PC-9 (cell line): ENCODE measurements around the gene FBXW7.

ENCODE experiments used
- CTCF ChIP-seq: fragments of 200-600 bp; sonication (generic); conservative IDR thresholded peaks from 2 replicates; pipeline ENCODE4 v1.6.1; 2017; ENCODE audit warnings: mixed run types, antibody characterized with exemption, mild to moderate bottlenecking, moderate library complexity
- EZH2 ChIP-seq: fragments of 200-600 bp; sonication (generic); IDR thresholded peaks from 2 replicates; pipeline ENCODE4 v1.8.0; 2017; ENCODE audit warnings: antibody characterized with exemption, low read depth

DNA sequence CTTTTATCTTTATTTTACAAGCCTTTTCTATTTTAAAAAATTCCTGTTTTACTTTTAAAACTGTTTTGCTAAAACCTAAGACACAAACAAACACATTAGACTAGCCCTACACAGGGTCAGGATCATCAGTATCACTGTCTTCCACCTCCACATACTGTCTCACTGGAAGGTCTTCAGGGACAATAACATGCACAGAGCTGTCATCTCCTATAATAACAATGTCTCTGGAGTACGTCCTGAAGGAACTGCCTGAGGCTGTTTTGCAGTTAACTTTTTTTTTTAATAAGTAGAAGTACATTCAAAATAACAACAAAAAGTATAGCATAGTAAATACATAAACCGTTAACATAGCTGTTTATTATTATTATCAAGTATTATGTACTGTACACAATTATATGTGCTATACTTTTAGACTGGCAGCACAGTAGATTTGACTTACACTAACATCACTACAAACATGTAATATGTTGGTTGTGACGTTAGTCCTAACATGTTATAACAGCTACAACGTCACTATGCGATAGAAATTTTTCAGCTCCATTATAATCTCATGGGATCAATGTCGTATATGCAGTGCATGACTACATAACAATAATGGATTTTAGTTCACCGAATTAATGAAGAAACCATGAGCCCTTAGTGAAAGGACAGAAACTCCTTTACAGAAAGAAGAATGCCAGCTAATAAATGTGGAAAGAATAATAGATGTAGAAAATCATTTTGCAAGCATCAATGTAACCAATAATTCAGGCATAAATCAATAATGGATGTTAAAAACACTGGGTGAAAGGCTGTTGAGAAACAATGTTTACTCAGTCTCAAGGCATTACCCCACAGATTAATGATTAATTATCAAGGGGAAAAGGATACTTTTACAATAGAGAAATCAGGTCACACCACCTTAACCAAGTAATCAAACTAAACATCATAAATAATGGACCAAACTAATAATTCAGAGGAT lies 49.2 kb downstream of the FBXW7 start:
- TF ChIP-seq CTCF = no peak
- no peak for TF ChIP-seq EZH2
